ENCODE data around the gene ARAP3. TPM values are rescaled to one million over a fixed set of nuclear protein-coding genes. Genes with fewer than 3 reads are reported as not detected.

Gene ARAP3
- total and polyA plus RNA-seq, 9 of the 15 experiments (the other 6 are each of a cell fraction or from before 2014, with no cell fraction given), result 0.83 to 25.7 (median 6.4) TPM

DNA sequence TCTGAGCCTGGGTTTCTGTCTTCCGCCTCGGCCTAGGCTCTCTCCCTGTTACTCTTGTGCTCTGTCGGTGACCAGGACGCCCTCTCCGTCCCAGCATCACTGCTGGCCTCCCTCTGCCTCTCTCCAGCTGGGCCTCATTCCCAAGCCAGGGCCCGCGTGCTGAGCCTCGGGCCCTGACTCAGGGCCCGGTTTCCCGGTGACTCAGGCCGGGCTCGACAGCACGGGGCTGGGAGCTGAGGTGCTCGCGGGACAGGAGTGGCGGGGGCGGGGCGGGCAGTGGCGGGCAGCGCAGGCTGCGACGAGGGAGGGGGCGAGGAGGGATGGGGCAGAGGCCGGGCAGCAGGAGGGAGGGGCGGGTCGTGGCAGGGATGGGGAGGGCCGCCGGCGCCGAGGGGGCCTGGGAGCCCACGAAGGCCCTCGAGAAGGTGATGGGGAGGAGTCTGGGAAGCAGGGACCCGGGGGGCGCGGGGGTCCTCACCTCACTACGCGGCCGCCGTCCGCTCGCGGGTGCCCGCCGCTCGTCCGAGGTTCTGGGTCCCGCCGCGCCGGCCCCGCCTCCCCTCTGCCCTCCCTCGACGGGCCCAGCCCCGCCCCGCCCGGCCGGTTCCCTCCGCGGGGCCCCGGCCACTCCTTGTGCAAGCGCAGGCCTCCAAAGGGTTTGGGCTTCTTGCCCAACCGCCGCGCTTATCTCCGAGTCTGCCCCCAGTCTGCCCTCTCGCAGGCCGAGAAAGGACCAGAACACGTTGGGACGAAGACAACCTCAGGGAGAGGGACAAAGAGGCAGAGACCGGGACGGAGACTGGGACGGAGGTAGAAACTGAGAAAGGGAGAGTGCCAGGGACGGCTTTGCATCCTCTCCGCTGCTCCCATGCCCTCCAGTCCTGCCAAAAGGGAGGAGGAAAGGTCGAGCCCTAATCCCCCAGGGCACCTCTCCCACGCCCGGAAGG, at the start of gene ARAP3 (continued):
- TF ChIP-seq, protein P1, sequence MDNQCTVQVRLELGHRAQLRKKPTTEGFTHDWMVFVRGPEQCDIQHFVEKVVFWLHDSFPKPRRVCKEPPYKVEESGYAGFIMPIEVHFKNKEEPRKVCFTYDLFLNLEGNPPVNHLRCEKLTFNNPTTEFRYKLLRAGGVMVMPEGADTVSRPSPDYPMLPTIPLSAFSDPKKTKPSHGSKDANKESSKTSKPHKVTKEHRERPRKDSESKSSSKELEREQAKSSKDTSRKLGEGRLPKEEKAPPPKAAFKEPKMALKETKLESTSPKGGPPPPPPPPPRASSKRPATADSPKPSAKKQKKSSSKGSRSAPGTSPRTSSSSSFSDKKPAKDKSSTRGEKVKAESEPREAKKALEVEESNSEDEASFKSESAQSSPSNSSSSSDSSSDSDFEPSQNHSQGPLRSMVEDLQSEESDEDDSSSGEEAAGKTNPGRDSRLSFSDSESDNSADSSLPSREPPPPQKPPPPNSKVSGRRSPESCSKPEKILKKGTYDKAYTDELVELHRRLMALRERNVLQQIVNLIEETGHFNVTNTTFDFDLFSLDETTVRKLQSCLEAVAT (IDR thresholded peaks at IDR 0.05), result peak in 1 of 2 experiments; percentile 22; a peak in 1 of 4 replicates
- TF ChIP-seq NFE2 (IDR thresholded peaks at IDR 0.05; ENCODE audit: low read depth) (no peak), ZFP36 (IDR thresholded peaks at IDR 0.05; ENCODE audit: low read depth, low read length, partially characterized antibody) (no peak), POLR2A (conservative IDR thresholded peaks at IDR 0.05) (0 out of 2 replicates have a peak, but pooled peaks have one; percentile 28)
- TF ChIP-seq, protein P2, sequence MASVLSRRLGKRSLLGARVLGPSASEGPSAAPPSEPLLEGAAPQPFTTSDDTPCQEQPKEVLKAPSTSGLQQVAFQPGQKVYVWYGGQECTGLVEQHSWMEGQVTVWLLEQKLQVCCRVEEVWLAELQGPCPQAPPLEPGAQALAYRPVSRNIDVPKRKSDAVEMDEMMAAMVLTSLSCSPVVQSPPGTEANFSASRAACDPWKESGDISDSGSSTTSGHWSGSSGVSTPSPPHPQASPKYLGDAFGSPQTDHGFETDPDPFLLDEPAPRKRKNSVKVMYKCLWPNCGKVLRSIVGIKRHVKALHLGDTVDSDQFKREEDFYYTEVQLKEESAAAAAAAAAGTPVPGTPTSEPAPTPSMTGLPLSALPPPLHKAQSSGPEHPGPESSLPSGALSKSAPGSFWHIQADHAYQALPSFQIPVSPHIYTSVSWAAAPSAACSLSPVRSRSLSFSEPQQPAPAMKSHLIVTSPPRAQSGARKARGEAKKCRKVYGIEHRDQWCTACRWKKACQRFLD (CRISPR knock-in tag; IDR thresholded peaks at IDR 0.05), result peak; percentile 23; the same call in 1 of the 2 replicates
- TF ChIP-seq, protein P3, sequence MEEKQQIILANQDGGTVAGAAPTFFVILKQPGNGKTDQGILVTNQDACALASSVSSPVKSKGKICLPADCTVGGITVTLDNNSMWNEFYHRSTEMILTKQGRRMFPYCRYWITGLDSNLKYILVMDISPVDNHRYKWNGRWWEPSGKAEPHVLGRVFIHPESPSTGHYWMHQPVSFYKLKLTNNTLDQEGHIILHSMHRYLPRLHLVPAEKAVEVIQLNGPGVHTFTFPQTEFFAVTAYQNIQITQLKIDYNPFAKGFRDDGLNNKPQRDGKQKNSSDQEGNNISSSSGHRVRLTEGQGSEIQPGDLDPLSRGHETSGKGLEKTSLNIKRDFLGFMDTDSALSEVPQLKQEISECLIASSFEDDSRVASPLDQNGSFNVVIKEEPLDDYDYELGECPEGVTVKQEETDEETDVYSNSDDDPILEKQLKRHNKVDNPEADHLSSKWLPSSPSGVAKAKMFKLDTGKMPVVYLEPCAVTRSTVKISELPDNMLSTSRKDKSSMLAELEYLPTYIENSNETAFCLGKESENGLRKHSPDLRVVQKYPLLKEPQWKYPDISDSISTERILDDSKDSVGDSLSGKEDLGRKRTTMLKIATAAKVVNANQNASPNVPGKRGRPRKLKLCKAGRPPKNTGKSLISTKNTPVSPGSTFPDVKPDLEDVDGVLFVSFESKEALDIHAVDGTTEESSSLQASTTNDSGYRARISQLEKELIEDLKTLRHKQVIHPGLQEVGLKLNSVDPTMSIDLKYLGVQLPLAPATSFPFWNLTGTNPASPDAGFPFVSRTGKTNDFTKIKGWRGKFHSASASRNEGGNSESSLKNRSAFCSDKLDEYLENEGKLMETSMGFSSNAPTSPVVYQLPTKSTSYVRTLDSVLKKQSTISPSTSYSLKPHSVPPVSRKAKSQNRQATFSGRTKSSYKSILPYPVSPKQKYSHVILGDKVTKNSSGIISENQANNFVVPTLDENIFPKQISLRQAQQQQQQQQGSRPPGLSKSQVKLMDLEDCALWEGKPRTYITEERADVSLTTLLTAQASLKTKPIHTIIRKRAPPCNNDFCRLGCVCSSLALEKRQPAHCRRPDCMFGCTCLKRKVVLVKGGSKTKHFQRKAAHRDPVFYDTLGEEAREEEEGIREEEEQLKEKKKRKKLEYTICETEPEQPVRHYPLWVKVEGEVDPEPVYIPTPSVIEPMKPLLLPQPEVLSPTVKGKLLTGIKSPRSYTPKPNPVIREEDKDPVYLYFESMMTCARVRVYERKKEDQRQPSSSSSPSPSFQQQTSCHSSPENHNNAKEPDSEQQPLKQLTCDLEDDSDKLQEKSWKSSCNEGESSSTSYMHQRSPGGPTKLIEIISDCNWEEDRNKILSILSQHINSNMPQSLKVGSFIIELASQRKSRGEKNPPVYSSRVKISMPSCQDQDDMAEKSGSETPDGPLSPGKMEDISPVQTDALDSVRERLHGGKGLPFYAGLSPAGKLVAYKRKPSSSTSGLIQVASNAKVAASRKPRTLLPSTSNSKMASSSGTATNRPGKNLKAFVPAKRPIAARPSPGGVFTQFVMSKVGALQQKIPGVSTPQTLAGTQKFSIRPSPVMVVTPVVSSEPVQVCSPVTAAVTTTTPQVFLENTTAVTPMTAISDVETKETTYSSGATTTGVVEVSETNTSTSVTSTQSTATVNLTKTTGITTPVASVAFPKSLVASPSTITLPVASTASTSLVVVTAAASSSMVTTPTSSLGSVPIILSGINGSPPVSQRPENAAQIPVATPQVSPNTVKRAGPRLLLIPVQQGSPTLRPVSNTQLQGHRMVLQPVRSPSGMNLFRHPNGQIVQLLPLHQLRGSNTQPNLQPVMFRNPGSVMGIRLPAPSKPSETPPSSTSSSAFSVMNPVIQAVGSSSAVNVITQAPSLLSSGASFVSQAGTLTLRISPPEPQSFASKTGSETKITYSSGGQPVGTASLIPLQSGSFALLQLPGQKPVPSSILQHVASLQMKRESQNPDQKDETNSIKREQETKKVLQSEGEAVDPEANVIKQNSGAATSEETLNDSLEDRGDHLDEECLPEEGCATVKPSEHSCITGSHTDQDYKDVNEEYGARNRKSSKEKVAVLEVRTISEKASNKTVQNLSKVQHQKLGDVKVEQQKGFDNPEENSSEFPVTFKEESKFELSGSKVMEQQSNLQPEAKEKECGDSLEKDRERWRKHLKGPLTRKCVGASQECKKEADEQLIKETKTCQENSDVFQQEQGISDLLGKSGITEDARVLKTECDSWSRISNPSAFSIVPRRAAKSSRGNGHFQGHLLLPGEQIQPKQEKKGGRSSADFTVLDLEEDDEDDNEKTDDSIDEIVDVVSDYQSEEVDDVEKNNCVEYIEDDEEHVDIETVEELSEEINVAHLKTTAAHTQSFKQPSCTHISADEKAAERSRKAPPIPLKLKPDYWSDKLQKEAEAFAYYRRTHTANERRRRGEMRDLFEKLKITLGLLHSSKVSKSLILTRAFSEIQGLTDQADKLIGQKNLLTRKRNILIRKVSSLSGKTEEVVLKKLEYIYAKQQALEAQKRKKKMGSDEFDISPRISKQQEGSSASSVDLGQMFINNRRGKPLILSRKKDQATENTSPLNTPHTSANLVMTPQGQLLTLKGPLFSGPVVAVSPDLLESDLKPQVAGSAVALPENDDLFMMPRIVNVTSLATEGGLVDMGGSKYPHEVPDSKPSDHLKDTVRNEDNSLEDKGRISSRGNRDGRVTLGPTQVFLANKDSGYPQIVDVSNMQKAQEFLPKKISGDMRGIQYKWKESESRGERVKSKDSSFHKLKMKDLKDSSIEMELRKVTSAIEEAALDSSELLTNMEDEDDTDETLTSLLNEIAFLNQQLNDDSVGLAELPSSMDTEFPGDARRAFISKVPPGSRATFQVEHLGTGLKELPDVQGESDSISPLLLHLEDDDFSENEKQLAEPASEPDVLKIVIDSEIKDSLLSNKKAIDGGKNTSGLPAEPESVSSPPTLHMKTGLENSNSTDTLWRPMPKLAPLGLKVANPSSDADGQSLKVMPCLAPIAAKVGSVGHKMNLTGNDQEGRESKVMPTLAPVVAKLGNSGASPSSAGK (IDR thresholded peaks at IDR 0.05), result peak; percentile 90
- TF ChIP-seq, protein P4, sequence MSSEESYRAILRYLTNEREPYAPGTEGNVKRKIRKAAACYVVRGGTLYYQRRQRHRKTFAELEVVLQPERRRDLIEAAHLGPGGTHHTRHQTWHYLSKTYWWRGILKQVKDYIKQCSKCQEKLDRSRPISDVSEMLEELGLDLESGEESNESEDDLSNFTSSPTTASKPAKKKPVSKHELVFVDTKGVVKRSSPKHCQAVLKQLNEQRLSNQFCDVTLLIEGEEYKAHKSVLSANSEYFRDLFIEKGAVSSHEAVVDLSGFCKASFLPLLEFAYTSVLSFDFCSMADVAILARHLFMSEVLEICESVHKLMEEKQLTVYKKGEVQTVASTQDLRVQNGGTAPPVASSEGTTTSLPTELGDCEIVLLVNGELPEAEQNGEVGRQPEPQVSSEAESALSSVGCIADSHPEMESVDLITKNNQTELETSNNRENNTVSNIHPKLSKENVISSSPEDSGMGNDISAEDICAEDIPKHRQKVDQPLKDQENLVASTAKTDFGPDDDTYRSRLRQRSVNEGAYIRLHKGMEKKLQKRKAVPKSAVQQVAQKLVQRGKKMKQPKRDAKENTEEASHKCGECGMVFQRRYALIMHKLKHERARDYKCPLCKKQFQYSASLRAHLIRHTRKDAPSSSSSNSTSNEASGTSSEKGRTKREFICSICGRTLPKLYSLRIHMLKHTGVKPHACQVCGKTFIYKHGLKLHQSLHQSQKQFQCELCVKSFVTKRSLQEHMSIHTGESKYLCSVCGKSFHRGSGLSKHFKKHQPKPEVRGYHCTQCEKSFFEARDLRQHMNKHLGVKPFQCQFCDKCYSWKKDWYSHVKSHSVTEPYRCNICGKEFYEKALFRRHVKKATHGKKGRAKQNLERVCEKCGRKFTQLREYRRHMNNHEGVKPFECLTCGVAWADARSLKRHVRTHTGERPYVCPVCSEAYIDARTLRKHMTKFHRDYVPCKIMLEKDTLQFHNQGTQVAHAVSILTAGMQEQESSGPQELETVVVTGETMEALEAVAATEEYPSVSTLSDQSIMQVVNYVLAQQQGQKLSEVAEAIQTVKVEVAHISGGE (CRISPR knock-in tag; IDR thresholded peaks at IDR 0.05), result peak in 1 of 3 experiments; percentile 37; a peak in 1 of 6 replicates

All from K562 (cell line).